GM12878 (cell line): ENCODE data around the gene SEMA3A.

Experiments
- ATF7 ChIP-seq: fragments of 450-650 bp; IDR thresholded peaks from 2 replicates; pipeline ENCODE4 v1.6.1; 2016; ENCODE audit warnings: low read depth, mild to moderate bottlenecking
- EP300 ChIP-seq, 2 experiments: fragments of 150-350 bp in 1 of 2; IDR thresholded peaks; 2 replicates each; pipeline ENCODE4 v1.6.1; 2011 to 2012; ENCODE audit warnings: low read depth in 2 of 2, low read length in 2 of 2, borderline replicate concordance in 1 of 2, improper control_type of control experiment in 1 of 2, inconsistent platforms in 1 of 2; ENCODE audit not compliant: control insufficient read depth in 1 of 2
- HDAC2 ChIP-seq: fragments of 200-600 bp; sonication (generic); IDR thresholded peaks from 2 replicates; pipeline ENCODE4 v1.6.1; 2017
- MEF2A ChIP-seq: IDR thresholded peaks from 2 replicates; pipeline ENCODE4 v1.6.1; 2011; ENCODE audit warnings: low read depth, mild to moderate bottlenecking, low read length, moderate library complexity; ENCODE audit not compliant: insufficient read depth
- SP1 ChIP-seq: IDR thresholded peaks from one replicate; pipeline ENCODE4 v1.6.1; 2011; ENCODE audit warnings: low read depth, low read length
- SREBF1 ChIP-seq: IDR thresholded peaks from 2 replicates; pipeline ENCODE4 v1.6.1; 2012; ENCODE audit warnings: mild to moderate bottlenecking, low read length
- TCF12 ChIP-seq: IDR thresholded peaks from 2 replicates; pipeline ENCODE4 v1.6.1; 2011; ENCODE audit warnings: low read depth, mild to moderate bottlenecking, low read length
- TF ChIP-seq, protein P1 (sequence below), 3 experiments: IDR thresholded peaks in 2 of 3; conservative IDR thresholded peaks in 1 of 3; 2 replicates each; pipeline ENCODE4 v1.5.1; 2011; ENCODE audit warnings: low read depth in 3 of 3, low read length in 3 of 3, mild to moderate bottlenecking in 3 of 3, control low read depth in 2 of 3, moderate library complexity in 2 of 3, inconsistent platforms in 1 of 3, mixed read lengths in 1 of 3; ENCODE audit not compliant: control insufficient read depth in 2 of 3, insufficient read depth in 1 of 3; ENCODE audit errors: extremely low read depth in 1 of 3
- TF ChIP-seq, protein P2 (sequence below): IDR thresholded peaks from 2 replicates; pipeline ENCODE4 v1.6.1; 2011; ENCODE audit warnings: low read depth, low read length, improper control_type of control experiment, borderline replicate concordance

DNA sequence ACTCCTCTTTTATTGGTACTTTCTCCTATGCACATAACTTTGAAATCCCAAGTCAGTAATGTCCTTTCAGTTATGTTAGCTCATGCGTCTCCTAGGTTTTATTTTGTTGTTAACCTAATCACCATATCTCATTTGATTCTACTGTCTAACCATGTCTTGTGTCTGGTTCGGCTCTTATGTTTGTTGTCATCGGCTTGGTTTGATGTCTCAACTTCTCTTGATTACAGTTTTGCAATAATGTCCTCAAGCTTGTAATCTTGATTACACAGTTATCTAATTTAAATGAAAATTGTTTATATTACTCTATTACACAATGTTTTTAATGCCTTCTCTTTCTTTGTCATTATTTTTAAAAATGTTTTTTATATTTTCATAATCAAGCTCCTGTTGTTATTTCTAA lies 35.9 kb upstream of the SEMA3A start:
- TF ChIP-seq, protein P1, sequence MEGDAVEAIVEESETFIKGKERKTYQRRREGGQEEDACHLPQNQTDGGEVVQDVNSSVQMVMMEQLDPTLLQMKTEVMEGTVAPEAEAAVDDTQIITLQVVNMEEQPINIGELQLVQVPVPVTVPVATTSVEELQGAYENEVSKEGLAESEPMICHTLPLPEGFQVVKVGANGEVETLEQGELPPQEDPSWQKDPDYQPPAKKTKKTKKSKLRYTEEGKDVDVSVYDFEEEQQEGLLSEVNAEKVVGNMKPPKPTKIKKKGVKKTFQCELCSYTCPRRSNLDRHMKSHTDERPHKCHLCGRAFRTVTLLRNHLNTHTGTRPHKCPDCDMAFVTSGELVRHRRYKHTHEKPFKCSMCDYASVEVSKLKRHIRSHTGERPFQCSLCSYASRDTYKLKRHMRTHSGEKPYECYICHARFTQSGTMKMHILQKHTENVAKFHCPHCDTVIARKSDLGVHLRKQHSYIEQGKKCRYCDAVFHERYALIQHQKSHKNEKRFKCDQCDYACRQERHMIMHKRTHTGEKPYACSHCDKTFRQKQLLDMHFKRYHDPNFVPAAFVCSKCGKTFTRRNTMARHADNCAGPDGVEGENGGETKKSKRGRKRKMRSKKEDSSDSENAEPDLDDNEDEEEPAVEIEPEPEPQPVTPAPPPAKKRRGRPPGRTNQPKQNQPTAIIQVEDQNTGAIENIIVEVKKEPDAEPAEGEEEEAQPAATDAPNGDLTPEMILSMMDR (IDR thresholded peaks at IDR 0.05 in 2 of 3, conservative IDR thresholded peaks at IDR 0.05 in 1 of 3; ENCODE audit: control insufficient read depth in 2 of 3, extremely low read depth in 1 of 3, insufficient read depth in 1 of 3, low read depth in 3 of 3, low read length in 3 of 3) = no peak
- no peak for TF ChIP-seq MEF2A
- TF ChIP-seq, protein P2, sequence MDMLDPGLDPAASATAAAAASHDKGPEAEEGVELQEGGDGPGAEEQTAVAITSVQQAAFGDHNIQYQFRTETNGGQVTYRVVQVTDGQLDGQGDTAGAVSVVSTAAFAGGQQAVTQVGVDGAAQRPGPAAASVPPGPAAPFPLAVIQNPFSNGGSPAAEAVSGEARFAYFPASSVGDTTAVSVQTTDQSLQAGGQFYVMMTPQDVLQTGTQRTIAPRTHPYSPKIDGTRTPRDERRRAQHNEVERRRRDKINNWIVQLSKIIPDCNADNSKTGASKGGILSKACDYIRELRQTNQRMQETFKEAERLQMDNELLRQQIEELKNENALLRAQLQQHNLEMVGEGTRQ = no peak
- no peak for TF ChIP-seq SP1
- no peak for TF ChIP-seq HDAC2
- TF ChIP-seq EP300 (IDR thresholded peaks at IDR 0.05; ENCODE audit: borderline replicate concordance in 1 of 2, control insufficient read depth in 1 of 2, low read depth in 2 of 2, low read length in 2 of 2) = no peak
- TF ChIP-seq TCF12 = no peak
- TF ChIP-seq ATF7 = no peak
- no peak for TF ChIP-seq SREBF1
